ENCODE measurements around the gene LIN7B. TPM values are rescaled to one million over a fixed set of nuclear protein-coding genes. Genes with fewer than 3 reads are reported as not detected.

The LIN7B gene
- total RNA-seq, 2 donors from 2014 or later, result 4.7 to 5.2 TPM

GRCh38 chr19:49149652-49150105 is 35.5 kb downstream of the LIN7B start:
- DNase-seq (no peak), ATAC-seq (no peak)
- Mint-ChIP-seq H3K27me3 (peaks cover 64% of the 10 kb centered on the region), H3K27ac (no peak overlapping the region), H3K4me3 (peak overlapping the region; percentile 86), H3K36me3 (ENCODE audit: low read depth) (peaks cover 9% of the 10 kb centered on the region), H3K4me1 (peaks cover 28% of the 10 kb centered on the region)
- no peaks in the 10 kb centered on the region for H3K9me3 ChIP-seq (ENCODE audit: control insufficient read depth, low read length, poor library complexity, severe bottlenecking)

- H3K27ac Mint-ChIP-seq, result no peak overlapping the region
Observed at GRCh38 chr19:49150106-49150943, 36.2 kb downstream of the LIN7B start.

GRCh38 chr19:49150944-49151243 is 36.7 kb downstream of the LIN7B start:
- DNase-seq, result no peak
- Mint-ChIP-seq H3K27ac (no peak overlapping the region), H3K4me1 (peaks cover 29% of the 10 kb centered on the region), H3K4me3 (peak overlapping the region; percentile 86), H3K36me3 (ENCODE audit: low read depth) (peaks cover 12% of the 10 kb centered on the region), H3K27me3 (peaks cover 67% of the 10 kb centered on the region)
- no peaks in the 10 kb centered on the region for H3K9me3 ChIP-seq (ENCODE audit: control insufficient read depth, low read length, poor library complexity, severe bottlenecking)
- no peak for ATAC-seq

More at GRCh38 chr19:49150106-49150943, 36.2 kb downstream of the LIN7B start:
- no peak for ATAC-seq
- Mint-ChIP-seq H3K36me3 (ENCODE audit: low read depth) (peaks cover 12% of the 10 kb centered on the region), H3K27me3 (peaks cover 67% of the 10 kb centered on the region), H3K4me1 (peaks cover 32% of the 10 kb centered on the region), H3K4me3 (peak overlapping the region; percentile 86)
- no peaks in the 10 kb centered on the region for H3K9me3 ChIP-seq (ENCODE audit: control insufficient read depth, low read length, poor library complexity, severe bottlenecking)
- DNase-seq, result peak in 2 of 3 donors; percentile 32 to 38

GRCh38 chr19:49151267-49152118 is 37.3 kb downstream of the LIN7B start:
- H3K36me3 Mint-ChIP-seq (ENCODE audit: low read depth), result peaks cover 12% of the 10 kb centered on the region
- peaks cover 65% of the 10 kb centered on the region for H3K27me3 Mint-ChIP-seq
- H3K4me3 Mint-ChIP-seq, result peak overlapping the region; percentile 86

GRCh38 chr19:49152119-49152550 is 38.0 kb downstream of the LIN7B start:
- Mint-ChIP-seq H3K27ac (no peak overlapping the region), H3K4me3 (peak overlapping the region; percentile 86)
- H3K9me3 ChIP-seq (ENCODE audit: control insufficient read depth, low read length, poor library complexity, severe bottlenecking), result no peaks in the 10 kb centered on the region

More at GRCh38 chr19:49151267-49152118, 37.3 kb downstream of the LIN7B start:
- DNase-seq (peak in 2 of 3 donors; percentile 28 to 36), ATAC-seq (peak; percentile 32)
- Mint-ChIP-seq H3K4me1 (peaks cover 32% of the 10 kb centered on the region), H3K27ac (no peak overlapping the region)
- no peaks in the 10 kb centered on the region for H3K9me3 ChIP-seq (ENCODE audit: control insufficient read depth, low read length, poor library complexity, severe bottlenecking)

GRCh38 chr19:49153167-49153809 is 39.1 kb downstream of the LIN7B start:
- H3K27me3 Mint-ChIP-seq, result peaks cover 57% of the 10 kb centered on the region
- H3K4me1 Mint-ChIP-seq, result peaks cover 32% of the 10 kb centered on the region
- no peak overlapping the region for H3K4me3 Mint-ChIP-seq
- ATAC-seq, result no peak
- DNase-seq, result no peak
- peaks cover 13% of the 10 kb centered on the region for H3K36me3 Mint-ChIP-seq (ENCODE audit: low read depth)
- H3K9me3 ChIP-seq (ENCODE audit: control insufficient read depth, low read length, poor library complexity, severe bottlenecking), result no peaks in the 10 kb centered on the region
- H3K27ac Mint-ChIP-seq, result no peak overlapping the region

More at GRCh38 chr19:49152119-49152550, 38.0 kb downstream of the LIN7B start:
- ATAC-seq (peak; percentile 3), DNase-seq (no peak)
- H3K4me1 Mint-ChIP-seq, result peaks cover 32% of the 10 kb centered on the region
- peaks cover 12% of the 10 kb centered on the region for H3K36me3 Mint-ChIP-seq (ENCODE audit: low read depth)
- H3K27me3 Mint-ChIP-seq, result peaks cover 60% of the 10 kb centered on the region

- Mint-ChIP-seq H3K36me3 (ENCODE audit: low read depth) (peaks cover 15% of the 10 kb centered on the region), H3K4me1 (peaks cover 31% of the 10 kb centered on the region), H3K4me3 (no peak overlapping the region), H3K27me3 (peaks cover 54% of the 10 kb centered on the region), H3K27ac (no peak overlapping the region)
- no peaks in the 10 kb centered on the region for H3K9me3 ChIP-seq (ENCODE audit: control insufficient read depth, low read length, poor library complexity, severe bottlenecking)
- no peak for DNase-seq
- no peak for ATAC-seq
Observed at GRCh38 chr19:49154279-49154678, 40.1 kb downstream of the LIN7B start.

- peaks cover 27% of the 10 kb centered on the region for H3K4me1 Mint-ChIP-seq
Observed at GRCh38 chr19:49155005-49155819, 41.0 kb downstream of the LIN7B start, which contains the start of gene HRC. Gene HRC, minus strand, starts transcription at chr19:49155396. Its CDS starts 159 bp downstream, at chr19:49155237.

GRCh38 chr19:49155820-49156346 is 41.7 kb downstream of the LIN7B start:
- ATAC-seq (no peak), DNase-seq (no peak)
- Mint-ChIP-seq H3K27ac (no peak overlapping the region), H3K27me3 (peaks cover 66% of the 10 kb centered on the region), H3K4me3 (peak overlapping the region; percentile 67), H3K4me1 (peaks cover 24% of the 10 kb centered on the region), H3K36me3 (ENCODE audit: low read depth) (peaks cover 17% of the 10 kb centered on the region)
- H3K9me3 ChIP-seq (ENCODE audit: control insufficient read depth, low read length, poor library complexity, severe bottlenecking), result no peaks in the 10 kb centered on the region

More at GRCh38 chr19:49155005-49155819, 41.0 kb downstream of the LIN7B start, which contains the start of gene HRC:
- Mint-ChIP-seq H3K27me3 (peaks cover 59% of the 10 kb centered on the region), H3K27ac (no peak within 1 kb of the TSS), H3K4me3 (peak within 1 kb of the TSS; percentile 67), H3K36me3 (ENCODE audit: low read depth) (peaks cover 18% of the 10 kb centered on the region)
- H3K9me3 ChIP-seq (ENCODE audit: control insufficient read depth, low read length, poor library complexity, severe bottlenecking), result no peaks in the 10 kb centered on the region
- ATAC-seq, result no peak
- DNase-seq, result no peak

- Mint-ChIP-seq H3K4me1 (peaks cover 18% of the 10 kb centered on the region), H3K27me3 (peaks cover 68% of the 10 kb centered on the region), H3K27ac (no peak within 1 kb of the TSS), H3K4me3 (peak within 1 kb of the TSS; percentile 71), H3K36me3 (ENCODE audit: low read depth) (peaks cover 19% of the 10 kb centered on the region)
- ATAC-seq (peak; percentile 57), DNase-seq (no peak)
- H3K9me3 ChIP-seq (ENCODE audit: control insufficient read depth, low read length, poor library complexity, severe bottlenecking), result no peaks in the 10 kb centered on the region
Observed at GRCh38 chr19:49157445-49158224, 43.5 kb downstream of the LIN7B start, which contains the start of gene TRPM4. Gene TRPM4, plus strand, starts transcription at chr19:49157792. Its CDS starts 75 bp downstream, at chr19:49157867.

GRCh38 chr19:49160450-49161189 is 46.5 kb downstream of the LIN7B start:
- H3K4me3 Mint-ChIP-seq, result no peak overlapping the region
- H3K27me3 Mint-ChIP-seq, result peaks cover 47% of the 10 kb centered on the region
- ATAC-seq (no peak), DNase-seq (no peak)
- H3K27ac Mint-ChIP-seq, result no peak overlapping the region
- peaks cover 9% of the 10 kb centered on the region for H3K36me3 Mint-ChIP-seq (ENCODE audit: low read depth)
- no peaks in the 10 kb centered on the region for H3K9me3 ChIP-seq (ENCODE audit: control insufficient read depth, low read length, poor library complexity, severe bottlenecking)
- H3K4me1 Mint-ChIP-seq, result peaks cover 10% of the 10 kb centered on the region
